Transverse colon (tissue), 3 donors: ENCODE results near the gene PRMT3.
"Not testable (repeated sequence)": the region's sequence is repeated elsewhere in the genome, so short reads cannot be mapped to it uniquely, and the experiment has no call there.

Experiments
- CTCF ChIP-seq, 5 experiments: fragments of 200-600 bp in 3 of 5; fragments of 450-650 bp in 2 of 5; sonication (generic) in 3 of 5; IDR thresholded peaks; 1 replicate in 2 of 5; 2 replicates in 3 of 5; pipeline ENCODE4 v1.5.1; 2016 to 2017; ENCODE audit warnings: antibody characterized with exemption in 5 of 5, inconsistent platforms in 3 of 5, mild to moderate bottlenecking in 2 of 5, moderate library complexity in 1 of 5
- POLR2A ChIP-seq: fragments of 450-650 bp; IDR thresholded peaks from one replicate; pipeline ENCODE4 v1.6.1; 2016; ENCODE audit warnings: antibody characterized with exemption, mild to moderate bottlenecking, moderate library complexity

GRCh38 chr11:20471929-20472328, 84.4 kb downstream of the PRMT3 start:
- not testable (repeated sequence) for TF ChIP-seq CTCF (IDR thresholded peaks at IDR 0.05); POLR2A
